Endothelial cell of umbilical vein (primary cell): ENCODE results near the gene POLE. TPM values are rescaled to one million over a fixed set of nuclear protein-coding genes. Genes with fewer than 3 reads are reported as not detected.

ENCODE experiments used
- BruUV-seq: library from RNA; stranded (reverse); fragments of 400-500 nt; replicated peaks from 2 replicates; lab custom pipeline; 2021; lab: Mats Ljungman, UMichigan
- CTCF ChIA-PET: fragments of 300-600, 350-600 bp; sonication (Branson Sonifier 250); formaldehyde crosslinking; loops from one replicate; lab custom pipeline; 2021; ENCODE audit warnings: antibody characterized with exemption, inconsistent platforms; lab: Charles Lee
- POLR2A ChIA-PET: fragments of 300-600, 350-600 bp; sonication (Branson Sonifier 250); formaldehyde crosslinking; loops from one replicate; lab custom pipeline; 2021; ENCODE audit warnings: antibody characterized with exemption, inconsistent platforms; lab: Charles Lee
- DNase-seq: peaks from one replicate; pipeline ENCODE4 v3.0.0-alpha.2; 2011; ENCODE audit warnings: low read depth, low spot score
- FAIRE-seq: peaks from 2 replicates; lab custom pipeline; 2011; peaks lifted over from hg19 to GRCh38; lab: Jason Lieb, UNC
- H2AFZ ChIP-seq: 2 replicates; pipeline ENCODE4 v1.6.0; 2012; ENCODE audit warnings: low read depth, low read length, control low read depth, inconsistent platforms
- H3K27ac ChIP-seq: 2 replicates; pipeline ENCODE4 v1.5.1; 2011; ENCODE audit warnings: low read depth, mild to moderate bottlenecking, control low read depth, low read length, moderate library complexity; ENCODE audit not compliant: insufficient read depth
- H3K27me3 ChIP-seq, 2 experiments: 2 replicates each; pipeline versions ENCODE4 v1.6.0 to v1.6.1; 2011; ENCODE audit warnings: low read length in 2 of 2, mixed read lengths in 1 of 2; ENCODE audit not compliant: control insufficient read depth in 2 of 2, insufficient read depth in 2 of 2
- H3K36me3 ChIP-seq, 2 experiments: 2 replicates in 1 of 2; 3 replicates in 1 of 2; pipeline ENCODE4 v1.5.1; 2011; ENCODE audit warnings: low read length in 2 of 2, mild to moderate bottlenecking in 1 of 2, moderate library complexity in 1 of 2; ENCODE audit not compliant: control insufficient read depth in 2 of 2, insufficient read depth in 2 of 2; ENCODE audit errors: extremely low read depth in 1 of 2
- H3K4me1 ChIP-seq: 3 replicates; pipeline ENCODE4 v1.5.1; 2011; ENCODE audit warnings: mild to moderate bottlenecking, low read length; ENCODE audit not compliant: control insufficient read depth, insufficient read depth; ENCODE audit errors: extremely low read depth
- H3K4me2 ChIP-seq: 2 replicates; pipeline ENCODE4 v1.6.1; 2011; ENCODE audit warnings: low read length, control low read depth, mixed read lengths; ENCODE audit not compliant: insufficient read depth
- H3K4me3 ChIP-seq, 3 experiments: fragments of 200-600 bp in 1 of 3; sonication (generic), shearing (Covaris generic) in 1 of 3; replicated peaks in 1 of 3; 2 replicates each; pipeline ENCODE4 v1.5.1; 2011 to 2016; ENCODE audit warnings: control low read depth in 3 of 3, low read length in 3 of 3, mild to moderate bottlenecking in 2 of 3, inconsistent platforms in 1 of 3, low read depth in 1 of 3, moderate library complexity in 1 of 3; ENCODE audit not compliant: insufficient read depth in 1 of 3
- H3K79me2 ChIP-seq: 2 replicates; pipeline ENCODE4 v1.6.0; 2012; ENCODE audit warnings: low read length, inconsistent platforms; ENCODE audit not compliant: control insufficient read depth, insufficient read depth
- H3K9ac ChIP-seq: replicated peaks from 2 replicates; pipeline ENCODE3; 2011; ENCODE audit warnings: low read length, control low read depth; ENCODE audit not compliant: insufficient read depth; ENCODE audit errors: extremely low read depth
- H3K9me1 ChIP-seq: replicated peaks from 3 replicates; pipeline ENCODE4 v1.6.0; 2011; ENCODE audit warnings: mild to moderate bottlenecking, low read length; ENCODE audit not compliant: control insufficient read depth, insufficient read depth; ENCODE audit errors: extremely low read depth
- H3K9me3 ChIP-seq: replicated peaks from 2 replicates; pipeline ENCODE4 v1.5.1; 2012; ENCODE audit warnings: low read length, inconsistent platforms; ENCODE audit not compliant: control insufficient read depth, insufficient read depth
- H4K20me1 ChIP-seq: replicated peaks from 2 replicates; pipeline ENCODE3; 2011; ENCODE audit warnings: mild to moderate bottlenecking, low read length; ENCODE audit not compliant: control insufficient read depth, insufficient read depth; ENCODE audit errors: extremely low read depth
- CTCF ChIP-seq, 2 donors: IDR thresholded peaks; 1 replicate in 1 of 2; 2 replicates in 1 of 2; pipeline ENCODE4 v1.5.1; 2011; ENCODE audit warnings: low read length in 2 of 2, mild to moderate bottlenecking in 2 of 2, moderate library complexity in 2 of 2, control low read depth in 1 of 2, inconsistent platforms in 1 of 2, low read depth in 1 of 2; ENCODE audit not compliant: insufficient read depth in 1 of 2; ENCODE audit errors: extremely low read depth in 1 of 2
- EZH2 ChIP-seq: IDR thresholded peaks from 2 replicates; pipeline ENCODE4 v1.6.1; 2012; ENCODE audit warnings: borderline replicate concordance, low read depth, mild to moderate bottlenecking, moderate library complexity, low read length, inconsistent platforms; ENCODE audit not compliant: severe bottlenecking
- FOS ChIP-seq: IDR thresholded peaks from 2 replicates; pipeline ENCODE4 v1.6.1; 2011; ENCODE audit warnings: mild to moderate bottlenecking, low read length, moderate library complexity, borderline replicate concordance; ENCODE audit not compliant: insufficient read depth
- GATA2 ChIP-seq: IDR thresholded peaks from 2 replicates; pipeline ENCODE4 v1.7.0; 2011; ENCODE audit warnings: low read depth, mild to moderate bottlenecking, moderate library complexity, mixed read lengths, low read length; ENCODE audit not compliant: insufficient read length, insufficient read depth
- JUN ChIP-seq: IDR thresholded peaks from 2 replicates; pipeline ENCODE4 v1.6.1; 2011; ENCODE audit warnings: borderline replicate concordance, low read depth; ENCODE audit not compliant: insufficient read length, insufficient read depth
- MYC ChIP-seq: IDR thresholded peaks from one replicate; pipeline ENCODE4 v1.6.1; 2011; ENCODE audit warnings: mild to moderate bottlenecking, low read depth, low read length
- POLR2A ChIP-seq: IDR thresholded peaks from 2 replicates; pipeline ENCODE4 v1.6.1; 2012; ENCODE audit warnings: low read depth, mild to moderate bottlenecking, control low read depth, low read length
- POLR2AphosphoS5 ChIP-seq: IDR thresholded peaks from 2 replicates; pipeline ENCODE4 v1.6.1; 2012; ENCODE audit warnings: low read depth, mild to moderate bottlenecking, control low read depth, low read length, moderate library complexity; ENCODE audit not compliant: insufficient read depth
- dilution Hi-C: fragments of 300-500 bp; cut with MboI; formaldehyde crosslinking; loops from one replicate; pipeline ENCODE4 v1.15.0; 2019; ENCODE audit warnings: low sequenced_read_pairs; ENCODE audit not compliant: extremely low pct_ligation_motif_present
- intact Hi-C: fragments of 100-400 bp; cut with micrococcal nuclease; formaldehyde crosslinking; loops from one replicate; pipeline ENCODE4 v1.10.0; 2022
- polyA plus RNA-seq, 4 experiments: library from polyadenylated mRNA; depleted of rRNA in 3 of 4; stranded (reverse) in 3 of 4; unstranded in 1 of 4; fragments of >200 nt; gene quantifications; 2 replicates each; pipeline versions ENCODE4 v1.2.1 to v1.2.3, GENCODE V29; 2011 to 2012; ENCODE audit warnings: missing spikeins in 1 of 4
- total RNA-seq: library from RNA; stranded (reverse); gene quantifications from 2 replicates; pipeline ENCODE4 v1.2.3, GENCODE V29; 2021
- TF ChIP-seq, protein P1 (sequence below): IDR thresholded peaks from 2 replicates; pipeline ENCODE4 v1.6.1; 2011; ENCODE audit not compliant: insufficient read depth, insufficient read length

Gene POLE
- total and polyA plus RNA-seq, 2 donors (not counting 3 experiments of a cell fraction or from before 2014, with no cell fraction given) = 22.9 to 82.7 TPM

DNA sequence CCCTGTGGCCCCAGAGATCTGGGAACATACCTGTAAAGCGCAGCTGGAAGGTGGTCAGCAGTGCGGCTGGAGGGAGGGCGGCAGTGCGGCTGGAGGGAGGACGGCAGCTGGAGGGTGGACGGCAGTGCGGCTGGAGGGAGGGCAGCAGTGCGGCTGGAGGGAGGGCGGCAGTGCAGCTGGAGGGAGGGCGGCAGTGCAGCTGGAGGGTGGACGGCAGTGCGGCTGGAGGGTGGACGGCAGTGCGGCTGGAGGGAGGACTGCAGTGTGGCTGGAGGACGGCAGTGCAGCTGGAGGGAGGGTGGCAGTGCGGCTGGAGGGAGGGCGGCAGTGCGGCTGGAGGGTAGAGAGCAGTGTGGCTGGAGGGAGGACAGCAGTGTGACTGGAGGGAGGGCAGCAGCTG lies 100.2 kb downstream of the POLE start:
- no peak overlapping the region for H3K4me2 ChIP-seq
- POLR2A ChIA-PET = no interaction called here
- H3K9me3 ChIP-seq = no peaks in the 10 kb centered on the region
- no peaks in the 10 kb centered on the region for H4K20me1 ChIP-seq
- H3K4me3 ChIP-seq = no peak overlapping the region
- intact Hi-C loops = no loop called here
- peaks cover 0 to 5% of the 10 kb centered on the region in 2 experiments for H3K27me3 ChIP-seq
- TF ChIP-seq, protein P1, sequence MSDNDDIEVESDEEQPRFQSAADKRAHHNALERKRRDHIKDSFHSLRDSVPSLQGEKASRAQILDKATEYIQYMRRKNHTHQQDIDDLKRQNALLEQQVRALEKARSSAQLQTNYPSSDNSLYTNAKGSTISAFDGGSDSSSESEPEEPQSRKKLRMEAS = no peak
- TF ChIP-seq CTCF (IDR thresholded peaks at IDR 0.05; ENCODE audit: extremely low read depth in 1 of 2, insufficient read depth in 1 of 2, low read depth in 1 of 2, low read length in 2 of 2) (no peak), EZH2 (no peak), JUN (no peak), MYC (no peak), POLR2AphosphoS5 (no peak), GATA2 (no peak), POLR2A (no peak), FOS (no peak)
- H3K27ac ChIP-seq = no peak overlapping the region
- H3K9me1 ChIP-seq = no peaks in the 10 kb centered on the region
- no peaks in the 10 kb centered on the region for H3K79me2 ChIP-seq
- no peaks in the 10 kb centered on the region for H3K36me3 ChIP-seq
- DNase-seq (no peak), FAIRE-seq (no peak)
- dilution Hi-C loops = no loop called here
- no peaks in the 10 kb centered on the region for H3K4me1 ChIP-seq
- H2AFZ ChIP-seq = no peak overlapping the region
- CTCF ChIA-PET = interaction anchor here (1.2 to 2.0 kb wide), 2 partner anchors 26 to 28 kb away, joined by 5 to 7 read pairs; no protein-coding TSS in a partner anchor
- H3K9ac ChIP-seq = no peak overlapping the region
- BruUV-seq = no TSS peak
